GM12874 (cell line): ENCODE results near the gene PACRG.

Experiments used
- CTCF ChIP-seq: IDR thresholded peaks from 2 replicates; pipeline ENCODE4 v1.5.1; 2011; ENCODE audit warnings: low read depth, mild to moderate bottlenecking, control low read depth, low read length, moderate library complexity; ENCODE audit not compliant: insufficient read depth

Gene PACRG

GRCh38 chr6:163259689-163260088, 531.9 kb downstream of the PACRG start:
- TF ChIP-seq CTCF = no peak

DNA sequence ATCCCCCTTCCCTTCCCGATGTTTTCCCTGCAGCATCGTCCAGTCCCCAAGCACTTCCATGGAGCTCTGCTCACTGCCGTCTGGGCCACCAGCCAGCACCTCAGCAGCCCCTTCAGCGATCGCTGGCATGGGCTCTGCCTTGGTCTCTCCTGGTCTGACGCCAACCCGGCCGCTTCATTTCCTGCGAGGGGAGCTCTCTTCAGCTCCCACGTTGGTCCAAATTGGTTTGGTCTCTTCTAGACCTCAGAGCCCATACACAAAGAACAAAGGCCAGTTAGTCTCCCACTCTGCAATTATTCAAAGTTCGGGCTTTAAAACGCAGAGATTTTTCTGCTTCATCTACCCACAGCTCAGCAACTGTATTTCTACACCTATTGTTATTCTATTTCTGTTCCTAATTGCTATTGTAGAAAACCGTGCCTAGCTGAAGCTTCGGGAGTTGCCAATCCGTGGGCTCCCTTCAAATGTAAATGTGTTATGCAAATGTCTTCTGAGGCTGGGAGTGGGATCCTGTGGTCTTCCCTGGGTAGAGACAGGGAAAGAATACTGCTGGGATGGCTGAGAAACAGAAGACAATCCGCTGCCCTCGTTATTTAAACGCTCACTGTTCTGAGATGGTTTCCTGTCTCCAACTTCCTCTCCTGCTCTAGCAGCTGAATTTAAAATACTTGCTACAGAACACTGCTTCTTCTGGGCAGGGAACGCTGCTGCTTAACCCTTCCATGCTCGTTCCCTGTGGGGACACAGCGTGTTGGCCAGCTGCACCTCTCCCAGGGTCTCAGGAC, 532.5 kb downstream of the PACRG start:
- no peak for TF ChIP-seq CTCF

GRCh38 chr6:163260911-163261310, 533.1 kb downstream of the PACRG start:
- no peak for TF ChIP-seq CTCF

- no peak for TF ChIP-seq CTCF
These were observed 533.6 kb downstream of the PACRG start for GRCh38 chr6:163261361-163261760.

GRCh38 chr6:163262080-163262479, 534.3 kb downstream of the PACRG start:
- TF ChIP-seq CTCF = no peak

DNA sequence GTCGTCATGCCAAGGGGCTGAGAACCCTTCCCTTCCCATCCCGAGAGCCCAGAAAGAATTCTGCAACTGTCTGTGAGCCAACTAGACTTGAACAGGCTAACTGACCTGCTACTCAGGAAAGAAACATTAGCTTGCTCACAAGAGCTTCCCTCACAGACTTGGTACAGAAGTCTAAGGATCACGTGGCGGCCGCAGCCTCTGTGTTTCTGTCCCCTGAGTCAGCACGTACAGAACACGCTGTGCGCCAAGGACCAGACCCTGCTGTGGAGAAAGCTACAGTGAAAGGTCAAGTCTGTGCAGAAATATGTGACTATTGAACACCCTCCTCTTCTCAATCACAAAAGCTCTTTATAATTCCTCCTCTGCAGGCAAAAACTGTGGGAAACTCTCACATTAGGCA, 535.4 kb downstream of the PACRG start:
- no peak for TF ChIP-seq CTCF

GRCh38 chr6:163263998-163264661, 536.4 kb downstream of the PACRG start:
- TF ChIP-seq CTCF = no peak
